K562 (cell line): ENCODE data around the gene EFEMP2.

Source experiments
- C11orf30 ChIP-seq: fragments of 450-650 bp; IDR thresholded peaks from 2 replicates; pipeline ENCODE4 v1.6.1; 2016; ENCODE audit warnings: low read depth, mild to moderate bottlenecking
- CTCF ChIP-seq, 3 experiments: IDR thresholded peaks in 2 of 3; conservative IDR thresholded peaks in 1 of 3; 2 replicates each; pipeline ENCODE4 v1.5.1; 2011 to 2012; ENCODE audit warnings: low read length in 3 of 3, mild to moderate bottlenecking in 3 of 3, control low read depth in 2 of 3, improper control_type of control experiment in 1 of 3, inconsistent platforms in 1 of 3, low read depth in 1 of 3, mixed read lengths in 1 of 3, moderate library complexity in 1 of 3; ENCODE audit not compliant: insufficient read depth in 2 of 3
- DPF2 ChIP-seq: fragments of 450-650 bp; IDR thresholded peaks from 2 replicates; pipeline ENCODE4 v1.6.1; 2016
- PATZ1 ChIP-seq: fragments of 250-450 bp; sonication (Bioruptor Pico); IDR thresholded peaks from 2 replicates; pipeline ENCODE4 v1.5.0; 2020; ENCODE audit warnings: mild to moderate bottlenecking, borderline replicate concordance
- SIN3A ChIP-seq, 2 experiments: fragments of 150-350 bp in 1 of 2; IDR thresholded peaks; 2 replicates each; pipeline ENCODE4 v1.6.1; 2011 to 2016; ENCODE audit warnings: borderline replicate concordance in 2 of 2, low read depth in 2 of 2, low read length in 2 of 2, mild to moderate bottlenecking in 2 of 2, moderate library complexity in 2 of 2; ENCODE audit not compliant: control insufficient read depth in 1 of 2
- TAF1 ChIP-seq: IDR thresholded peaks from 2 replicates; pipeline ENCODE4 v1.6.1; 2011; ENCODE audit warnings: mild to moderate bottlenecking, low read length, moderate library complexity; ENCODE audit not compliant: insufficient read depth, control insufficient read depth, severe bottlenecking; ENCODE audit errors: extremely low read depth
- ZNF444 ChIP-seq: fragments of 250-450 bp; sonication (Bioruptor Pico); IDR thresholded peaks from 2 replicates; pipeline ENCODE4 v1.4.0; 2020; ENCODE audit warnings: mild to moderate bottlenecking, moderate library complexity
- ZNF592 ChIP-seq: fragments of 450-650 bp; IDR thresholded peaks from 2 replicates; pipeline ENCODE4 v1.6.1; 2017; ENCODE audit warnings: antibody characterized with exemption, mild to moderate bottlenecking

- TF ChIP-seq DPF2 (no peak), CTCF (IDR thresholded peaks at IDR 0.05 in 2 of 3, conservative IDR thresholded peaks at IDR 0.05 in 1 of 3; ENCODE audit: insufficient read depth in 2 of 3, low read depth in 1 of 3, low read length in 3 of 3) (no peak), TAF1 (no peak), PATZ1 (no peak), ZNF592 (no peak), SIN3A (IDR thresholded peaks at IDR 0.05; ENCODE audit: borderline replicate concordance in 2 of 2, control insufficient read depth in 1 of 2, low read depth in 2 of 2, low read length in 2 of 2) (no peak), ZNF444 (CRISPR knock-in tag) (no peak), C11orf30 (no peak)
These were observed 48.5 kb upstream of the EFEMP2 start for GRCh38 chr11:65921033-65921555.
